Measurements from ENCODE around the gene MSH2. TPM values are rescaled to one million over a fixed set of nuclear protein-coding genes. Genes with fewer than 3 reads are reported as not detected.
A peak's percentile ranks its signal among the peaks of the same experiment; 100 is the strongest.
"Not testable (repeated sequence)": the region's sequence is repeated elsewhere in the genome, so short reads cannot be mapped to it uniquely, and the experiment has no call there.

Gene MSH2
- polyA plus RNA-seq, 1 donor from 2014 or later = 18.5 TPM

GRCh38 chr2:47433445-47433844 is 30.5 kb downstream of the MSH2 start:
- not testable (repeated sequence) for H3K36me3 Mint-ChIP-seq, H3K27ac Mint-ChIP-seq, H3K9me3 Mint-ChIP-seq

GRCh38 chr2:47437287-47437686 is 34.3 kb downstream of the MSH2 start:
- Mint-ChIP-seq H3K4me1 (peaks cover 0 to 2% (median 1%) of the 10 kb centered on the region in 3 donors), H3K4me3 (no peak overlapping the region), H3K27me3 (no peaks in the 10 kb centered on the region), H3K27ac (no peak overlapping the region), H3K9me3 (no peaks in the 10 kb centered on the region), H3K36me3 (peaks cover 3% of the 10 kb centered on the region)

More at GRCh38 chr2:47433445-47433844, 30.5 kb downstream of the MSH2 start:
- H3K4me3 Mint-ChIP-seq, H3K27me3 Mint-ChIP-seq, H3K4me1 Mint-ChIP-seq: not testable (repeated sequence)

DNA sequence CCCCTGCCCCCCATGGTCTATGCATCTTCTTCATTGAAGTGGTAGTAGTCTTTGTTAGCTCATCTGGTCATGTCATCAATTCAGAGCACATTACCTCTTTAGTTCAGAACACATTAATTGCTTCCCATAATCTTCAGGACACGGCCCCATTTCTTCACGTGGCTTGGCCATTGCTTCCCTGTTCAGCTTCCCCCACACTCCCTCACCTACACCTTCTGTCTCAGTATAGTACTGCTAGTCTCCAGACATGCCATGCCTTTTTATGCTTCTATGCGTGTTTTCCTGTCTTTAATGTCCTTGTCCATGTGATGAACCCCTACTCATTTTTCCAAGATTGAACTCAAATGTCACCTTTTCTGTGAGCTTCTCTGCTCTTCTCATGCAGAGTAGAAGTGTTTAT is 35.1 kb downstream of the MSH2 start:
- Mint-ChIP-seq H3K27me3 (no peaks in the 10 kb centered on the region), H3K27ac (no peak overlapping the region), H3K4me3 (no peak overlapping the region), H3K9me3 (no peaks in the 10 kb centered on the region), H3K4me1 (peaks cover 0 to 2% (median 1%) of the 10 kb centered on the region in 3 donors), H3K36me3 (peaks cover 4% of the 10 kb centered on the region)

GRCh38 chr2:47438783-47439182 is 35.8 kb downstream of the MSH2 start:
- no peaks in the 10 kb centered on the region for H3K27me3 Mint-ChIP-seq
- H3K4me1 Mint-ChIP-seq = peaks cover 0 to 2% (median 1%) of the 10 kb centered on the region in 3 donors
- peaks cover 4% of the 10 kb centered on the region for H3K36me3 Mint-ChIP-seq
- H3K9me3 Mint-ChIP-seq = no peaks in the 10 kb centered on the region
- H3K27ac Mint-ChIP-seq = no peak overlapping the region
- H3K4me3 Mint-ChIP-seq = no peak overlapping the region

- Mint-ChIP-seq H3K27ac (no peak overlapping the region), H3K9me3 (no peaks in the 10 kb centered on the region), H3K36me3 (peaks cover 15% of the 10 kb centered on the region), H3K27me3 (no peaks in the 10 kb centered on the region), H3K4me3 (no peak overlapping the region), H3K4me1 (no peaks in the 10 kb centered on the region)
Observed at GRCh38 chr2:47451790-47452189, 48.8 kb downstream of the MSH2 start.

DNA sequence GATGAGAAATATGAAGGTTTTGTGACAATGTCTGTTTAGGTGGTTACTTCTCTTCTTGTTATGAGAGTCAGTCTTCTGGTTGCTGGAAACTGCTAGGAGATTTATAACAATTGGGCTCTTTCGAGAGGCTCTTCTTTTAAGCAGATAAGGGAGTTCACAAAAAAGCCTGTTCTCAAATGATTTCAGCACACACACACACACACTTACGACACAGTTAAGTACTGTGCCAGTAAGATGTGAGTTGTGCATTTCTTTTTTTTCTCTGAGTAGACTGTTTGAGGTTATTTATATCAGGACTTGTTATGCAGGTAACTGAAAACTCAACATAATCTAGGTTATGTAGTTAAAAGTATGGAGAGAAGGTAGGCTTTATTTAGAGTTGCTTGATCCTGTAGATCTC is 49.8 kb downstream of the MSH2 start:
- Mint-ChIP-seq H3K27ac (no peak overlapping the region), H3K4me1 (peaks cover 2 to 4% (median 2%) of the 10 kb centered on the region in 3 donors), H3K36me3 (peaks cover 15% of the 10 kb centered on the region), H3K27me3 (no peaks in the 10 kb centered on the region), H3K4me3 (no peak overlapping the region), H3K9me3 (no peaks in the 10 kb centered on the region)

- not testable (repeated sequence) for H3K27ac Mint-ChIP-seq, H3K9me3 Mint-ChIP-seq, H3K27me3 Mint-ChIP-seq, H3K4me3 Mint-ChIP-seq
- Mint-ChIP-seq H3K36me3 (peaks cover 23% of the 10 kb centered on the region), H3K4me1 (peaks cover 7 to 14% (median 11%) of the 10 kb centered on the region in 3 donors)
Observed at GRCh38 chr2:47454818-47455217, 51.9 kb downstream of the MSH2 start.

- Mint-ChIP-seq H3K4me1 (peaks cover 7 to 14% (median 12%) of the 10 kb centered on the region in 3 donors), H3K9me3 (no peaks in the 10 kb centered on the region), H3K27ac (no peak overlapping the region), H3K4me3 (no peak overlapping the region), H3K36me3 (peaks cover 25% of the 10 kb centered on the region), H3K27me3 (no peaks in the 10 kb centered on the region)
Observed at GRCh38 chr2:47455411-47455810, 52.5 kb downstream of the MSH2 start.

DNA sequence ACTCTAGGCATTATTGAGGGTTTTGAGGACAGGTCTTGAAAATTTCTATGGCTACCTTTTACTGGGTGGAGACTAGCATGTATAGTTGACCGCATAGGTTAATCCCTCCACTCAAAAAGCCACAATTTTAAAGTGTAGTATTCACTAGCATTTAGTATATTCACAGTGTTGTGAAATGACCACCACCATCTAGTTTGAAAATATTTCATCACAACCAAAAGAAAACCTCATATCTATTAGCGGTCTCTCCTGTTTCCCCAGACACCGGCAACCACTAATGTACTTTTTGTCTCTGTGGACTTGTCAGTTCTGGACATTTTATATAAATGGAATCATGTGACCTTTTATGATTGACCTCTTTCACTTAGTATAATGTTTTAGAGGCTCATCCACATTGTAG is 53.9 kb downstream of the MSH2 start:
- peaks cover 7 to 14% (median 12%) of the 10 kb centered on the region in 3 donors for H3K4me1 Mint-ChIP-seq
- no peak overlapping the region for H3K4me3 Mint-ChIP-seq
- no peaks in the 10 kb centered on the region for H3K9me3 Mint-ChIP-seq
- peaks cover 23% of the 10 kb centered on the region for H3K36me3 Mint-ChIP-seq
- H3K27me3 Mint-ChIP-seq = no peaks in the 10 kb centered on the region
- H3K27ac Mint-ChIP-seq = peak overlapping the region in 1 of 3 donors; percentile 39

DNA sequence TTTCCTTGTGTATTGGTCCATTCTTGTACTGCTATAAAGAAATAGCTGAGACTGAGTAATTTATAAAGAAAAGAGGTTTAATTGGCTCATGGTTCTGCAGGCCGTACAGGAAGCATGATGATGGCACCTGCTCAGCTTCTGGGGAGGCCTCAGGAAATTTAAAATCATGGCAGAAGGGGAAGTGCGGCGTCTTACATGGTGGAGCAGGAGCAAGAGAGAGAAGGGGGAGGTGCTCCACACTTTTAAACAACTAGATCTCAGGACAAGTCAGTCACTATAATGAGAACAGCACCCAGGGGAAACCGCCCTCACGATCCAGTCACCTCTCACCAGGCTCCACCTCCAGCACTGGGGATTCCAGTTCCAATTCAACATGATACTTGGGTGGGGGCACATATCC is 54.3 kb downstream of the MSH2 start:
- Mint-ChIP-seq H3K9me3 (no peaks in the 10 kb centered on the region), H3K27ac (peak overlapping the region in 1 of 3 donors; percentile 39), H3K4me3 (peak overlapping the region in 1 of 4 donors; percentile 22)

DNA sequence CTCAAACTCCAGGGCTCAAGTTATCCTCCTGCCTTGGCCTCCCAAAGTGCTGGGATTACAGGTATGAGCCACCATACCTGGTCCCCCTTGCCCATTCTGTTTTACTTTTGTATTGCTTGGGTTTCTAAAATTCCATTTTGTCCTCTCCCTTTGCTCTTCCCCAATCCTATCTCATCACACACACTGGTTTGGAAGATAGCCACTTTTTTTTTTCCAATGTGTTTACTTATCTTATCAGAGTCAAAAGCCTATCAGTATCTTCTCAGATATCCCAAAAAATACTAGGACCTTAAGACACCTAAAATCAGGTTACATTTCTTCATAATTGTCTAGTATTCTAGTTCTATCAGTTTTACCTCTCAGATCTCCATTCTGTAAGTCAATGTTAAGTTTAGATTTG is 56.1 kb downstream of the MSH2 start:
- H3K4me1 Mint-ChIP-seq = peaks cover 7 to 14% (median 12%) of the 10 kb centered on the region in 3 donors
- no peak overlapping the region for H3K27ac Mint-ChIP-seq
- no peak overlapping the region for H3K4me3 Mint-ChIP-seq
- H3K9me3 Mint-ChIP-seq = no peaks in the 10 kb centered on the region
- H3K27me3 Mint-ChIP-seq = no peaks in the 10 kb centered on the region
- H3K36me3 Mint-ChIP-seq = peaks cover 22% of the 10 kb centered on the region

More for the DNA sequence above, 54.3 kb downstream of the MSH2 start:
- Mint-ChIP-seq H3K27me3 (no peaks in the 10 kb centered on the region), H3K36me3 (peaks cover 23% of the 10 kb centered on the region), H3K4me1 (peaks cover 7 to 14% (median 12%) of the 10 kb centered on the region in 3 donors)

- peaks cover 21% of the 10 kb centered on the region for H3K36me3 Mint-ChIP-seq
- H3K27me3 Mint-ChIP-seq = no peaks in the 10 kb centered on the region
- no peak overlapping the region for H3K4me3 Mint-ChIP-seq
- H3K9me3 Mint-ChIP-seq = no peaks in the 10 kb centered on the region
- H3K27ac Mint-ChIP-seq = no peak overlapping the region
- H3K4me1 Mint-ChIP-seq = peaks cover 7 to 14% (median 12%) of the 10 kb centered on the region in 3 donors
Observed at GRCh38 chr2:47460766-47461165, 57.8 kb downstream of the MSH2 start.

GRCh38 chr2:47471429-47472116 is 68.6 kb downstream of the MSH2 start:
- H3K36me3 Mint-ChIP-seq = peaks cover 11% of the 10 kb centered on the region
- H3K4me3 Mint-ChIP-seq = no peak overlapping the region
- H3K27ac Mint-ChIP-seq = no peak overlapping the region
- no peaks in the 10 kb centered on the region for H3K27me3 Mint-ChIP-seq
- H3K9me3 Mint-ChIP-seq = no peaks in the 10 kb centered on the region
- H3K4me1 Mint-ChIP-seq = no peaks in the 10 kb centered on the region

GRCh38 chr2:47479863-47480262 is 76.9 kb downstream of the MSH2 start:
- Mint-ChIP-seq H3K36me3 (peaks cover 24% of the 10 kb centered on the region), H3K27me3 (no peaks in the 10 kb centered on the region)

DNA sequence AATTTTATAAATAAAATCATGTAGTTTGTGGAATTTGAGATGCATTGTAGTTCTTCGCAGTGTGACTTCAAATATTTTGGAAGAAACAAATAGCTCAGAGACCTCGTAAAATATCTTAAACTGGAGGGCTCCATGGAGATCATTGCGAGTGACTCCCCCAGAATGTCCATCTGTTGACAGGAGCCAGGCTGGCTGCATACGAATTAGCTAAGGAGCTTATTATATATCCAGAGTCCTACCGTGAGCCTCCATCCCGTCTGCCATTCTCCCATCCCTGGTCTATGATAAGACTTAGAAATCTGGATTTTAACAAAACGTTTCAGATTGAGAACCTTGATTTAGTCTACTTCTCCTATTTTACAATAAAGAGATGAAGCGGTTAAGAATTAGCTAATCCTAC is 80.2 kb downstream of the MSH2 start:
- H3K27ac Mint-ChIP-seq = no peak overlapping the region
- H3K9me3 Mint-ChIP-seq = no peaks in the 10 kb centered on the region
- peaks cover 8 to 14% (median 10%) of the 10 kb centered on the region in 3 donors for H3K4me1 Mint-ChIP-seq
- no peaks in the 10 kb centered on the region for H3K27me3 Mint-ChIP-seq
- no peak overlapping the region for H3K4me3 Mint-ChIP-seq
- peaks cover 16% of the 10 kb centered on the region for H3K36me3 Mint-ChIP-seq

More at GRCh38 chr2:47479863-47480262, 76.9 kb downstream of the MSH2 start:
- no peaks in the 10 kb centered on the region for H3K4me1 Mint-ChIP-seq
- H3K4me3 Mint-ChIP-seq = no peak overlapping the region
- H3K9me3 Mint-ChIP-seq = no peaks in the 10 kb centered on the region
- no peak overlapping the region for H3K27ac Mint-ChIP-seq

- Mint-ChIP-seq H3K27ac (no peak overlapping the region), H3K27me3 (no peaks in the 10 kb centered on the region), H3K36me3 (peaks cover 11% of the 10 kb centered on the region), H3K4me1 (peaks cover 8 to 14% (median 10%) of the 10 kb centered on the region in 3 donors), H3K4me3 (no peak overlapping the region), H3K9me3 (no peaks in the 10 kb centered on the region)
Observed at GRCh38 chr2:47484396-47484795, 81.4 kb downstream of the MSH2 start.

Data from IgD-negative memory B cell (primary cell).